HG03060 (cell line): ENCODE results near the gene KCNC1.

Source experiments
- ATAC-seq: cut with Tn5 transposase; IDR thresholded peaks from one replicate; pipeline ENCODE4 v1.9.1; 2021; ENCODE audit warnings: low read depth, moderate number of reproducible peaks; ENCODE audit not compliant: unreplicated experiment

KCNC1 gene

GRCh38 chr11:17811352-17811751 lies 76.8 kb downstream of the KCNC1 start:
- no peak for ATAC-seq

DNA sequence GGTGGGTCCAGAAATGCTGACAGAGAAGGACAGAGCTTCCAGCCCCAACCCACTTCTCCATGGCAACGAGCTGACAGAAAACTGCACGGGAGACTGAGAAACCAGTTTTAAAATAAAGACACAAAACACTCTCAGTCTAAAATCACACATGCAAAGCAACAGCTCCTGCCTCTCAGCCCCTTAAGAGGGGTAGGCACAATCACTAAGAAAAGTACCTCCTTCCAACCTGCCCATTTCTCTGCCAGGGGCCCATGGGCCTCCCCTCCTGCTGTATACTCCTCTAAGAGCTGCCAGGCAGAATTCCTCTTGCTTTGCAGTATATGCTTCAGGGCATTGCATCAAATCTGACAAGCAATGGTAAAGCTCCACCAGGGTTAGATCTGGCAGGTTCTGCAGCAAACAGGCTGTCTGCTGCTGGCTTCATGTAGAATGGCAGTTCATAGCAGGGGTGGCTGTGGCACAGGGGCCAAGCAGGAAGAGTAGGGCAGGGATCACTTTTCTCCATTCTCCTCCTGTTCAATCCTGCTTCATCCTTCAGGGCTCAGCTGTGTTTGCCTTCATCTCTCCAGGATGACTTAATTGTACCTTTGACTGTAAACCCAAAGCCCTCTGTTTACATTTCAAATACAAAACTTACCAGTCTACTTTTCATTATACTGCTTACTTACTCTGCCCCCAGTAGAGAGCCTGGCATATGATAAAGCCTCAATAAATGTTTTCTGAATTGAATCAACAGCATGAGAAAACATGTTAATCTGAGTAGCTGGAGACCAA lies 77.7 kb downstream of the KCNC1 start:
- ATAC-seq, result no peak

DNA sequence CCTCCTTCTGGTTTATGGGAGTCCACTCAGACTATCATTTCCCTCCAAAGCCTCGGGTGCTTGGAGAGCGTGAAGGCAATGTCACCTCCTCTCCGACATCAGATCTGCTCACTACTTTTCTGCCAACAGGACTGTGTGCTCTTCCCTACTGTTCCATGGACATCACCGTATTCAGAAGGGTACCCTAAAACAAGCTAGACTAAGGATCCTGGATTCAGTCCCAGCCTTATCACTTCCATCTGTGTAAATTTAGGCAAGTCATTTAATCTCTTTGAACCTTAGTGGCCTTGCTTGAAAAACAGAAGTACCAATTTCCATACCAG lies 78.2 kb downstream of the KCNC1 start:
- ATAC-seq, result no peak

- no peak for ATAC-seq
Measured at GRCh38 chr11:17813391-17814059, 78.9 kb downstream of the KCNC1 start.

GRCh38 chr11:17814546-17814945 lies 80.0 kb downstream of the KCNC1 start:
- no peak for ATAC-seq

GRCh38 chr11:17816232-17816931 lies 81.8 kb downstream of the KCNC1 start:
- no peak for ATAC-seq

DNA sequence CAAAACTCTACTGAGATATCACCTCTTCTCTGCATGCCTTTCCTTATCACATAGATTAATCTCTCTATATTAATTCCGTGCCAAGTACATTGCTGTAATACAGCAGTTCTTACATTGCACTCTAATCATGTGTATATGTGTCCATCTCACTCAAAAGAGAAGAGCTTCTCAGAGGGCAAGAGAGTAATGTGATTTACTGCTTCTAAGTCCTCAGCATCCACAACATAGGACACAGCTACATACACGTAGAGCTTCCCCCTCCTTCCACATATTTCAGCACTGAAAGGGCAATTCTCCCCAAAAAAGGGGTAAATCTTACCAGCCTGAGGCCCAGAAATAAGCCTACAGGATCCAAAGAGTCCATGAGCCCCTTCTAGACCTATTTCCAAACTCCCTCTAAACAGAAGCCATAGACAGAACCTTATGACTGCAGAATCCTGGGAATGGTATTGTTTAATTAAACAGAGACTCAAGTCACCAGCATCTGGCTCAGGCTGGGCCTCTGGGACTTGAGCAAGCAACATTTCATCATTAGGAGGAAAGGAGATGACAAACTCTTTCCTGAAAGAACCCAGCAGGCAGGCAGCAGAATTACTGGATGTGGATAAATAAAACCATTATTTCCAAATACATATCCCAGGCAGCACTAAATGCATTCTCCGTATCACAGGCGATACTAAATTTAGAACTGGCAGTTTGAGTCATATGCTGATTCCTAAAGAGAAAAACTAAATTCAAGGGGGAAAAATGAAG lies 87.2 kb downstream of the KCNC1 start:
- ATAC-seq, result no peak

GRCh38 chr11:17822401-17822781 lies 87.8 kb downstream of the KCNC1 start:
- ATAC-seq, result no peak

- no peak for ATAC-seq
Measured at GRCh38 chr11:17827006-17827405, 92.4 kb downstream of the KCNC1 start.

DNA sequence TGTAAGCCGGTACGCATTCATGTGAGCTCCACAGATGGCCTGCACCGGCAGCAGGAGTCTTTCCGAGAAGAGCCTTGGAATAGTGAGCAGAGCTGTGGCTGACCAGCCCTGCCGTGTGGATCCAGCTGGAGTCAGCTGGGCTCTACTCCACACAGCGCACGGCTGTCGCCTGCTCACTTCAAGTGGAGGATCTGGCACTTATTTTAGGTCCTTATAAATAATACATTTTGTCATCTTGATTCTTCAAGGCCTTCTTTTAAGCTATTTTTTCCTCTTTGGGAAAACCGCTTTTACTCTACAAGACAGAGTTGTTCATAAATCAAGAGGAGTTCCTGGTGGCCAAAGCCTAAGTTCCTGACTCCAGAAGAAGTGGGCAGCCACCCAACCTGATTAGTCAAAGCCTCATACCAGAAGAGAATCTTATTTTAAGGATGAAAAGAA lies 93.8 kb downstream of the KCNC1 start:
- ATAC-seq, result no peak

GRCh38 chr11:17831228-17831627 lies 96.6 kb downstream of the KCNC1 start:
- no peak for ATAC-seq

DNA sequence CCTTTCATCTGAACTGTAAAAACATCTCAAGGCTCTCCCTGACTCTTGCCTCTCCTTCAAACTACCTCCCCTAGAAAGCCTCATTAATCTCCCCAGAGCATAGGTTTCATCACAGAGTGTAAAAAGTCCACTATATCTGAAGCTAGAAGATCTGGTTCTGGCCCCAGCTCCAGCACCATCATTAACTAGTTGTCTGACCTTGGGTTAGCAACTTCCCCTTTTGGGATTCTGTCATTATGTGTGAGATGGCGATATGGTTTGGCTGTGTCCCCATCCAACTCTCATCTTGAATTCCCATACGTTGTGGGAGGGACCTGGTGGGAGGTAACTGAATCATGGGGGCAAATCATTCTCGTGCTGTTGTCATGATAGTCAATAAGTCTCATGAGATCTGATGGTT lies 97.3 kb downstream of the KCNC1 start:
- no peak for ATAC-seq
